Suprapubic skin (tissue), 2 donors: ENCODE measurements around the gene FERMT1.

Experiments
- EP300 ChIP-seq: sonication (generic); formaldehyde crosslinking; IDR thresholded peaks from one replicate; pipeline ENCODE4 v1.6.1; 2017; ENCODE audit warnings: antibody characterized with exemption
- POLR2A ChIP-seq, 2 donors: fragments of 450-650 bp; IDR thresholded peaks; one replicate each; pipeline ENCODE4 v1.6.1; 2017; ENCODE audit warnings: antibody characterized with exemption in 2 of 2, mild to moderate bottlenecking in 2 of 2, moderate library complexity in 2 of 2

DNA sequence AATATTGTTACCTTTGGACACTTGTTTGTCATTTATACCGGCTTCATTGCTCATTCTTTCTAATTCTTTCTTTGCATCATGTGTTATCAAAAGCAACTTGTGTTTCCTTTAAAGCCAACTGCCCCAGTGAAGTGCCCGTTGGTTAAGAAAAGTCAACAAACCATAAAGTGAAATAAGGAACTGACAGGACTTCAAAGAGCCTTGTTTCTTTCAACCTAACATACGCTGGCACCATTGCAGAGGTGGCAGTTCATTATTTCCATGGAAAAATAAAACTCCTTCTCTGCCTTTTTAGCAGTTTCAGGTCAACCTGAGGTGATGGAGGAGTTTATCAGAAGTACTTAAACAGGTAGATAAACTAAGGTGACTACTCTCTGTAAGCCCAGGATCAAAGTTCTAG is 28.8 kb downstream of the FERMT1 start:
- no peak for TF ChIP-seq EP300
- TF ChIP-seq POLR2A (IDR thresholded peaks at IDR 0.05), result no peak
